ENCODE data around the gene PCNT. TPM values are rescaled to one million over a fixed set of nuclear protein-coding genes. Genes with fewer than 3 reads are reported as not detected.

Gene PCNT
- total RNA-seq, 4 donors from 2014 or later = 6.2 to 29.7 (median 17.1) TPM

GRCh38 chr21:46388896-46389295, 64.9 kb downstream of the PCNT start:
- intact Hi-C loops (cut with DNase I; ENCODE audit: low total_unique reads) = no loop called here
- TF ChIP-seq POLR2A (IDR thresholded peaks at IDR 0.05) = no peak
- no peak for TF ChIP-seq CTCF (IDR thresholded peaks at IDR 0.05)
- no peaks in the 10 kb centered on the region for H3K27me3 ChIP-seq
- H3K27ac ChIP-seq = no peak overlapping the region
- no peaks in the 10 kb centered on the region for H3K36me3 ChIP-seq
- H3K4me3 ChIP-seq = no peak overlapping the region
- DNase-seq = no peak
- H3K4me1 ChIP-seq = peaks cover 0 to 6% of the 10 kb centered on the region in 2 donors
- H3K9me3 ChIP-seq = no peaks in the 10 kb centered on the region

- H3K36me3 ChIP-seq = no peaks in the 10 kb centered on the region
Measured at GRCh38 chr21:46390603-46391545, 66.9 kb downstream of the PCNT start.

GRCh38 chr21:46391773-46392172, 67.8 kb downstream of the PCNT start:
- TF ChIP-seq CTCF (IDR thresholded peaks at IDR 0.05) (no peak), POLR2A (IDR thresholded peaks at IDR 0.05) (no peak)
- Histone ChIP-seq H3K4me1 (peaks cover 0 to 6% of the 10 kb centered on the region in 2 donors), H3K27me3 (no peaks in the 10 kb centered on the region), H3K9me3 (no peaks in the 10 kb centered on the region), H3K36me3 (no peaks in the 10 kb centered on the region), H3K27ac (no peak overlapping the region), H3K4me3 (no peak overlapping the region)
- DNase-seq = no peak
- intact Hi-C loops (cut with DNase I; ENCODE audit: low total_unique reads) = no loop called here

More at GRCh38 chr21:46390603-46391545, 66.9 kb downstream of the PCNT start:
- no peak for TF ChIP-seq POLR2A (IDR thresholded peaks at IDR 0.05)
- TF ChIP-seq CTCF (IDR thresholded peaks at IDR 0.05) = no peak
- Histone ChIP-seq H3K27ac (no peak overlapping the region), H3K4me1 (peaks cover 0 to 6% of the 10 kb centered on the region in 2 donors), H3K4me3 (no peak overlapping the region), H3K9me3 (no peaks in the 10 kb centered on the region), H3K27me3 (no peaks in the 10 kb centered on the region)
- no peak for DNase-seq
- intact Hi-C loops (cut with DNase I; ENCODE audit: low total_unique reads) = no loop called here

- TF ChIP-seq CTCF (IDR thresholded peaks at IDR 0.05) (no peak), POLR2A (IDR thresholded peaks at IDR 0.05) (no peak)
- H3K4me3 ChIP-seq = peak overlapping the region in 1 of 2 donors; percentile 1
- no peaks in the 10 kb centered on the region for H3K9me3 ChIP-seq
- H3K27ac ChIP-seq = peak overlapping the region; percentile 63 to 75
- no peaks in the 10 kb centered on the region for H3K27me3 ChIP-seq
- H3K4me1 ChIP-seq = peaks cover 0 to 6% of the 10 kb centered on the region in 2 donors
- H3K36me3 ChIP-seq = no peaks in the 10 kb centered on the region
- peak; percentile 72 to 84 for DNase-seq
- intact Hi-C loops (cut with DNase I; ENCODE audit: low total_unique reads) = no loop called here
Measured at GRCh38 chr21:46392921-46393320, 69.0 kb downstream of the PCNT start.

- intact Hi-C loops (cut with DNase I; ENCODE audit: low total_unique reads) = no loop called here
- Histone ChIP-seq H3K27ac (peak overlapping the region; percentile 63 to 75), H3K4me3 (no peak overlapping the region), H3K27me3 (no peaks in the 10 kb centered on the region), H3K9me3 (no peaks in the 10 kb centered on the region), H3K4me1 (peaks cover 0 to 6% of the 10 kb centered on the region in 2 donors), H3K36me3 (no peaks in the 10 kb centered on the region)
- DNase-seq = peak; percentile 31 to 54
- TF ChIP-seq POLR2A (IDR thresholded peaks at IDR 0.05) (no peak), CTCF (IDR thresholded peaks at IDR 0.05) (no peak)
Measured at GRCh38 chr21:46393451-46393940, 69.5 kb downstream of the PCNT start.
